ENCODE data around the gene SSR1.

GRCh38 chr6:7237653-7238188, 75.3 kb downstream of the SSR1 start:
- TF ChIP-seq GATA2 (IDR thresholded peaks at IDR 0.05; ENCODE audit: low read depth, low read length): no peak
- no peak for TF ChIP-seq GATA3 (IDR thresholded peaks at IDR 0.05; ENCODE audit: low read depth, low read length)
